Upper lobe of left lung (tissue), 4 donors: ENCODE measurements around the gene XYLT1.

Source experiments
- POLR2A ChIP-seq, 4 donors: fragments of 450-650 bp; IDR thresholded peaks; one replicate each; pipeline ENCODE4 v1.5.1; 2016 to 2017; ENCODE audit warnings: antibody characterized with exemption in 4 of 4, mild to moderate bottlenecking in 2 of 4
- POLR2AphosphoS5 ChIP-seq, 2 donors: sonication (generic); formaldehyde crosslinking; IDR thresholded peaks; one replicate each; pipeline ENCODE4 v1.5.1; 2017; ENCODE audit warnings: antibody characterized with exemption in 2 of 2
- TF ChIP-seq, protein P1 (sequence below), 6 experiments: fragments of 450-650 bp in 4 of 6; fragments of 200-600 bp in 2 of 6; sonication (generic) in 2 of 6; IDR thresholded peaks; one replicate each; pipeline ENCODE4 v1.5.1; 2016 to 2019; ENCODE audit warnings: antibody characterized with exemption in 6 of 6

- TF ChIP-seq POLR2AphosphoS5 (IDR thresholded peaks at IDR 0.05) (no peak), POLR2A (IDR thresholded peaks at IDR 0.05) (no peak)
- TF ChIP-seq, protein P1, sequence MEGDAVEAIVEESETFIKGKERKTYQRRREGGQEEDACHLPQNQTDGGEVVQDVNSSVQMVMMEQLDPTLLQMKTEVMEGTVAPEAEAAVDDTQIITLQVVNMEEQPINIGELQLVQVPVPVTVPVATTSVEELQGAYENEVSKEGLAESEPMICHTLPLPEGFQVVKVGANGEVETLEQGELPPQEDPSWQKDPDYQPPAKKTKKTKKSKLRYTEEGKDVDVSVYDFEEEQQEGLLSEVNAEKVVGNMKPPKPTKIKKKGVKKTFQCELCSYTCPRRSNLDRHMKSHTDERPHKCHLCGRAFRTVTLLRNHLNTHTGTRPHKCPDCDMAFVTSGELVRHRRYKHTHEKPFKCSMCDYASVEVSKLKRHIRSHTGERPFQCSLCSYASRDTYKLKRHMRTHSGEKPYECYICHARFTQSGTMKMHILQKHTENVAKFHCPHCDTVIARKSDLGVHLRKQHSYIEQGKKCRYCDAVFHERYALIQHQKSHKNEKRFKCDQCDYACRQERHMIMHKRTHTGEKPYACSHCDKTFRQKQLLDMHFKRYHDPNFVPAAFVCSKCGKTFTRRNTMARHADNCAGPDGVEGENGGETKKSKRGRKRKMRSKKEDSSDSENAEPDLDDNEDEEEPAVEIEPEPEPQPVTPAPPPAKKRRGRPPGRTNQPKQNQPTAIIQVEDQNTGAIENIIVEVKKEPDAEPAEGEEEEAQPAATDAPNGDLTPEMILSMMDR (IDR thresholded peaks at IDR 0.05), result no peak
Measured at GRCh38 chr16:17413508-17413907, 57.3 kb downstream of the XYLT1 start.
